RPMI8226 (cell line): ENCODE data around the gene MCF2L.

ENCODE experiments used
- DNase-seq: peaks from one replicate; pipeline ENCODE4 v3.0.0-alpha.2; 2015

MCF2L gene

DNA sequence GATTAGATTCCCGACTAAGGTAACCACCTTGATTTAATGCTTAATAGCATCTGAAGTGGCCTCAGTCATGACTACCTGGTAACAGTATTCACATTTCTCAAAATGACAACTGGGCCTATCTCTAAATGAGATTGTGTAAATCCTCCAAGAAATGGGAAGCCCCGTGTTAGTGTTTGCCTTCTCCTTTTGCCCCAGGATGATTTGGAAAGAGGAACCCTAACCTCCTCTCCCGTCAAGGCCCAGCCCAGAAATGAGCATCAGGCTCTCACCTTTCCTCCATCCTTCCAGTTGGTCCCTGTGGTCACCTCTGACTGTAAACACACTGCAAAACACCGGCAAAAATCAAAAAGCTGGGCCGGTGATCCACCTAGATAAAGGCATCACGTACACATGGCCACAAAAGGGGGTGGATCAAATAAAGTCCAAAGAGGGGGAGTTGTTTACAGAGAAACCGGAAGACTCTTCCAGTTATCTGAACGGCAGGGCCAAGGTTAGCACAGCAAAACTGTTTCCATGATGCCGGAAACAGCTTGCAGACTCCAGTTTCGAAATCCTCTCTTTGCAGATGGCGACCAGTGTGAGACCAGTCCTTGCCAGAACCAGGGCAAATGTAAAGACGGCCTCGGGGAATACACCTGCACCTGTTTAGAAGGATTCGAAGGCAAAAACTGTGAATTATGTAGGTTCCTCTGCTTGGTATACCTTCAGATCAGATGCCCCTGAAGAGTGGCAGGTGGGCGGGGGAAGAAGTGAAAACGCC, 170.0 kb downstream of the MCF2L start:
- peak; percentile 60 for DNase-seq

DNA sequence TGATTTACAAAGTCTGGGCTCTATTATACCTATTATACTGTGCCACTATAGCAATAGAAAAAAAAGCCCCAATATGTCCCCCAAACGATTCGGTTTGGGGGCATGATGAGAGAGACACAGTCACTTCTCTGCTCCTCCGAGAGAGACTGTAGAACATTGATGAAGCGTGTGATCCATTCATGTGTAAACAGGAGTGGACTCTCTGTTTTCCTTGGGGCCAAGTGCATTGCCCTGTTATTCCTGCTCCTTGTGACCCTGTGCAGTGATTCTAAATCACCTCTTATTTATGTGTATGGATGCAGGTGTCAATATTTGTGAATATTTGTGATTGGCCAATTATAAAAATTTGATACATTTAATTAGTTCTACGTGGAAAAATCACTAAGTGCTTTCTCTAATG, 170.6 kb downstream of the MCF2L start:
- no peak for DNase-seq

DNA sequence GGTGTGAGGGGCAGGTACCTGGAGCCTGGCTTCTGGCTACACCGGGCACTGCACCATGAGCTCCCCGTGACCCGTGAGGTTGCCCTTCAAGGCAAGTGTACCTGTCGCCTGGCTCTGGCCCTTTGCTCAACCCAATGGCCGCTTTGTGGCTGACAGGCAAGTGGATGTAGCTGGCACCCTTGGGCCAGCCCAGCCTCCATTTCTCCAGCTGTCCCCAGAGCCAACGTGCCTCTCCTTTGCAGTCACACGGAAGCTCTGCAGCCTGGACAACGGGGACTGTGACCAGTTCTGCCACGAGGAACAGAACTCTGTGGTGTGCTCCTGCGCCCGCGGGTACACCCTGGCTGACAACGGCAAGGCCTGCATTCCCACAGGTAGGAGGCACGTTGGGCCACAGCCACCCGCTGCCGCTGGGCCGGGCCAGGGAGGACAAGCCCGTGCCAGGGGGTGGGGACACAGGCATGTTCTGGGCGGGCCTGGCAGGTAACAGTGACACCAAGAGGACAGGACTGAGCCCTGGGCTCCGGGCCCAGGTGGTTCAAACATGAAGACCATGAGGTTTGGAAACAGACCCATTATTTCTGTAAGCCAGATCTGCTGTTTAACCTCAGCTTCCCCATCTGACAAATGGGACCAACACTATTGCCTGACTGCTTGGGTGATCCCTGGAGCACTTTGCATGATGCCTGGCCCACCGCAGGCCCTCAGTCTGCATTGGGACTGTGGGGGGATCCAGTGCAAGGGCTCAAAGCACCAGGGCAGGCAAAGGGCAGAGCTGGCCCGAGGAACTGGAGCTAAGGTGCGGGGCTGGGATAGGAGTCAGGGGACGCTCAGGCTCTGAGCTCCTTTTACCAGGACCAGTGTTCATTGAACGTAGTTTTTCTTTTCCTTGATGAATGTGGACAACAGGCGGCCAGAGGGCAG, 171.9 kb downstream of the MCF2L start:
- DNase-seq, result no peak

DNA sequence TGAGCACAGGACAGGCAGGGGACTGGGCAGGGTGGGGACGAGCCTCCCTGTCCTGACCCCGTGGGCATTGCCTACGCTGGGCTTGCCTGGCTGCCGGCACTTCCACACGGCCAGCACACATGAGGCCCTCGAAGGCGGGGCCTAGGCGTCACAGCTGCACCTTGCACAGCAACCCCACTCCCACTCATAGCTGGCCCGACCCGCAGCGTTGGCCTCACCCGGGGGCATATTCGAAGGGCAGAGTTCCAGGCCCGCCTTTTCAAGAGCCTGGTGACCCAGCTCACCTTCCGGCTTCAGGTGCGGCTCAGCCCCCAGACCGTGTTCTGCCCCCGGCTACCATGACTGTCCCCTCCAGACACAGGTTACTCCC, 172.6 kb downstream of the MCF2L start:
- no peak for DNase-seq

DNA sequence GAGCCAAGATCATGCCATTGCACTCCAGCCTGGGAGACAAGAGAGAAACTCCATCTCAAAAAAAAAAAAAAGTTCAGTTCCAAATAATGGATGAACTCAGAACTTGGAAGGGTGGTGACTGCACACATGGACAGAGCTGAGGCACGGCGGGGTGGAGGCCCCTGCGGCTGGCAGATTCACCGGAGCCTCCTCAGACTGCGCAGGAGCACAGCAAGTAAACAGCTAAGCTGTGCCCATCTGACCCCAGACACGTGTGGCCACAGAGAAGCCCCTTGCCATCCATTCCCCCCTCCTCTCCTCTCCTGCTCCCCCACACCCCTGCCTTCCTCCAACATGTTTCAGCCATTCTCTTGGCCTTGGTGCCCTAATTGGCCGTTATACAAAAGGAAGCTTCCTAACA, 173.9 kb downstream of the MCF2L start:
- DNase-seq, result no peak

DNA sequence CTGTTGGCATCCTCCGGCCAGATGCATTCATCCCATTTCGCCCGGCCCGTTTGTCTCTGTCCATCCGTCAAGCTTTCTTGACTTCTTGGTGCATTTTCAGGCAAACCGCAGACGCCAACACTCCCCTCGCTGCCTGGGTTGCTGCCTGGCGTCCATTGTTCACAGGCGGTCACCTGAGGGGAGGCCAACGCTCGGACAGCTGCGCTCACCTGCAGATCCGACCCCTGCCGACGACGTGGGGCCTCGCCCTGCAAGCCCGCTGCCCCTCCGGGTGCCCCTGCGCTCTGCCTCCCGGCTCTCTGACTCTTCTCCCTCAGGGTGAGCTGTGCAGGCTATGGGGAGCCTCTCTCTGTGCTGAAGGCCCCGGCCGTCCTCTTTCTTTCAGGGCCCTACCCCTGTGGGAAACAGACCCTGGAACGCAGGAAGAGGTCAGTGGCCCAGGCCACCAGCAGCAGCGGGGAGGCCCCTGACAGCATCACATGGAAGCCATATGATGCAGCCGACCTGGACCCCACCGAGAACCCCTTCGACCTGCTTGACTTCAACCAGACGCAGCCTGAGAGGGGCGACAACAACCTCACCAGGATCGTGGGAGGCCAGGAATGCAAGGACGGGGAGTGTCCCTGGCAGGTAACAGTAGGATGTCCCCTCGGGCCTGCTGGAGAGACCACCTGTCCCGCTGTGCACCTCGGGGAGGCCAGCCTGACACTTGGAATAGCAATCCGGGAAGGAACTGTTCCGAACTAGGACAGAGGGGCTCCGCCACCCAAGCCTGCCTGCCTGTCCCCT, 174.6 kb downstream of the MCF2L start:
- DNase-seq, result no peak

DNA sequence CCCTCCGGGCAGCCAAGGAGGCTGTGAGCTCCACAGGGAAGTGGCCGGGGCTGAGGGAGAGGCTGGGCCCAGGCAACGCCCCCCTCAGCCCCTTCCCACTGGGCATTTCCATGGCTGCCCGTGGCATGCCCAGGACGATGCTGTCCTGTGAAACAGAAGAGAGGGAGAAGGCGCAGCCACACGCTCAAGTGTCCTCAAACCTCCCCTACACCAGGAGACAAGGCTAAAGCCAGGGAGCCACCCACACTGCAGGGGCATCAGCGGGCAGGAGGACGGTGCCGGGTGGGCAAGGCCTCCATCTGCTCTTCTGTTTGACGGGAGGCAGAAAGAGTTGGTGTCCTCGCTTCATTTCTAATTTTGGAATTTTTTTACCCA, 175.2 kb downstream of the MCF2L start:
- no peak for DNase-seq

DNA sequence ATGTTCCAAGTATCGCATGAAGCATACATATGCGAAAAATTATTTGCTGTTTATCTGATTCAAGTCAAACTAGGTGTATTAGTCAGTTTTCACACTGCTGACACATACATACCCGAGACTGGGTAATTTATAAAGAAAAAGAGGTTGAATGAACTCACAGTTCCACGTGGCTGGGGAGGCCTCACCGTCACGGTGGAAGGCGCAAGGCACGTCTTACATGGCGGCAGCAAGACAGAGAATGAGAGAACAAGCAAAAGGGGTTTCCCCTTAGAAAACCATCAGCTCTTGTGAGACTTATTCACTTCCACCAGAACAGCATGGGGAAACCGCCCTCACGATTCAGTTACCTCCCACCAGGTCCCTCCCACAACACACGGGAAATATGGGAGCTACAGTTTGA, 176.5 kb downstream of the MCF2L start:
- DNase-seq, result no peak

DNA sequence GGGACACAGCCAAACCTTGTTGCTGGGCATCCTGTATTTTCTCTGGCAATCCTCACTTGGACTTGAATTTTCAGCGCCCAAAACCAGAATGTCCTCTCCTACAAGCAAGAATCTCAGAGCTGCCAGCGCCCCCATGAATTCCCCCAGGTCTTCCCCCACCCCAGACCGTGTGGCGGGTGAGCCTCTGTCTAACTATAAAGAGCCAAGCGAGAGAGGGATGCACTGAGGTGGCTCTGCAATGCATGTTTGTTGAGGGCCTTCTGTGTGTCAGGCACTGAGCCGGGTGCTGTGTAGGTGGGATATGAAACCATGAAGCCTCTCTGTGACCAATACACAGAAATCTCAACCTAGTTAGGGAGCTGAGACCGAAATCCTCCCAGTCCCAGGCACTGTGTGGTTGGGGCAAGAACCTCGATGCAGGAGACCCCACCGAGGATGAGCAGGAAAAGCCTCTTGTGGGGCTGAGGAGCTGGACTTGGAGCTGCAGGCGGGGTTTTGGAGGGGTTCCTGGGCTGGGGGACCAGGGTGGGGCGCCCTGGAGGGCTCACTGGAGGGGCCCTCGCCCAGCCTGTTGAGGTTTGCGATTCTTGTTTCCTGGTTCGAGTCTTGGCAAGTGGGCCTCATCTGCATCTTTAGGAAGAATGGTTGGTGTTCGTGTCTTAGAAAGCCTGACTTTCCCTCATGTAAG, 177.0 kb downstream of the MCF2L start:
- DNase-seq, result no peak

DNA sequence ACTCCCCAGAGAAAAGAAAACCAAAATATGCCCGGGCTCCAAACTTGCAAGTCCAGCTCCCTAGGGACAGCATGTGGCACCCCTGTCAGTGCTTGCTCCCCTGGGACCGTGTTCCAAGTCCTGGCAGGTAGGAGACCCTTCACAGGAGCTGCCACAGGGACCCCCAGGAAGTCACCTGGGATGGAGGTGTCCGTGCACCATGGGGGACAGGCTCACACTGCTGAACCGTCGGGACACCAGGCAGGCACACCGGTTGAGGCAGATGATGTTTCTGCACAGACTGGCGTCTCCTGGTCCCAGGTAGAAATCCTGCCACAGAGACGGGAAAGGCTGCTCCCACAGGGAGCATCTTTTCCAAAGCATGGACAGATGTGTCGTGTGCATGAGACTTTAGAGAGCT, 177.7 kb downstream of the MCF2L start:
- DNase-seq, result no peak

DNA sequence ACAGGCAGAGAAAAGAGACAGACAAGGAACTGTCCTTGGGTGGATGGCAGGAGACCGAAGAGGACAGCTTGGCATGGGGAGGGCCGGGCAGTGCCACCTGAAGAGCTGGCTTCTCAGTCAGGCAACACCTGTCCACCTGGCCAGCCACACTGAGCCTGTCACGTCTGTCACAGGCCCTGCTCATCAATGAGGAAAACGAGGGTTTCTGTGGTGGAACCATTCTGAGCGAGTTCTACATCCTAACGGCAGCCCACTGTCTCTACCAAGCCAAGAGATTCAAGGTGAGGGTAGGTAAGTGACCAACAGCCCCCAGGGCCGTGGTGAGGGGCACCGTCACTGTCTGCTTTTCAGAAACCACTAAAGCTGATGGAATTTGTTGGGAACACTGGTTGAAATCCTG, 178.2 kb downstream of the MCF2L start:
- DNase-seq, result no peak

DNA sequence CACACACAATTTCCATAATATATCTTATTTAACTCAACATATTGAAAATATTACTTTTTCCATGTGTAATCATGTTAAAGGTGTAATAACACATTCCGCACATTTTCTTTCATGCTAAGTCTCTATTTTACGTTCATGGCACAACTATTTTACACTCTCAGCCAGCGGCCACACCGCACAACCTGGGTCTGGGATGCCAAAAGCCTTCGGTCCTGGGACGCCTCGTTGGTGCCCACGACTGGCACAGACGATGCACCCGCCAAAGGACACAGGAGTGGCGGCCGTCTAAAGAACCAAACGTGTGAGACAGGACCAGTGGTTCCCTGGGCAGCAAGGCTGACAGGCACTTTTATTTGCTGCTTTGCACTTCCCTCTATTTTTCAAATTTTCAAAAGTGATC, 179.4 kb downstream of the MCF2L start:
- DNase-seq, result no peak

DNA sequence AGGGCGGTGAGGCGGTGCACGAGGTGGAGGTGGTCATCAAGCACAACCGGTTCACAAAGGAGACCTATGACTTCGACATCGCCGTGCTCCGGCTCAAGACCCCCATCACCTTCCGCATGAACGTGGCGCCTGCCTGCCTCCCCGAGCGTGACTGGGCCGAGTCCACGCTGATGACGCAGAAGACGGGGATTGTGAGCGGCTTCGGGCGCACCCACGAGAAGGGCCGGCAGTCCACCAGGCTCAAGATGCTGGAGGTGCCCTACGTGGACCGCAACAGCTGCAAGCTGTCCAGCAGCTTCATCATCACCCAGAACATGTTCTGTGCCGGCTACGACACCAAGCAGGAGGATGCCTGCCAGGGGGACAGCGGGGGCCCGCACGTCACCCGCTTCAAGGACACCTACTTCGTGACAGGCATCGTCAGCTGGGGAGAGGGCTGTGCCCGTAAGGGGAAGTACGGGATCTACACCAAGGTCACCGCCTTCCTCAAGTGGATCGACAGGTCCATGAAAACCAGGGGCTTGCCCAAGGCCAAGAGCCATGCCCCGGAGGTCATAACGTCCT, 180.0 kb downstream of the MCF2L start:
- no peak for DNase-seq
